Stomach (tissue), 4 donors: ENCODE results near the gene ERCC5.

Experiments used
- CTCF ChIP-seq, 7 experiments: fragments of 450-650 bp in 4 of 7; fragments of 200-600 bp in 3 of 7; sonication (generic) in 3 of 7; IDR thresholded peaks; one replicate each; pipeline ENCODE4 v1.5.1; 2016 to 2019; ENCODE audit warnings: antibody characterized with exemption in 7 of 7, control low read depth in 2 of 7, mild to moderate bottlenecking in 1 of 7
- EP300 ChIP-seq: sonication (generic); formaldehyde crosslinking; IDR thresholded peaks from one replicate; pipeline ENCODE4 v1.6.1; 2017; ENCODE audit warnings: antibody characterized with exemption
- POLR2A ChIP-seq, 4 donors: fragments of 450-650 bp; IDR thresholded peaks; one replicate each; pipeline ENCODE4 v1.6.1; 2016; ENCODE audit warnings: antibody characterized with exemption in 4 of 4, control low read depth in 2 of 4, mild to moderate bottlenecking in 1 of 4, moderate library complexity in 1 of 4
- POLR2AphosphoS5 ChIP-seq, 3 donors: sonication (generic); formaldehyde crosslinking; IDR thresholded peaks; one replicate each; pipeline ENCODE4 v1.6.1; 2016; ENCODE audit warnings: antibody characterized with exemption in 3 of 3

GRCh38 chr13:102873653-102874052 lies 27.8 kb downstream of the ERCC5 start:
- TF ChIP-seq POLR2A (IDR thresholded peaks at IDR 0.05), result no peak
- no peak for TF ChIP-seq CTCF (IDR thresholded peaks at IDR 0.05)
- TF ChIP-seq POLR2AphosphoS5 (IDR thresholded peaks at IDR 0.05), result no peak
- no peak for TF ChIP-seq EP300
